ENCODE measurements around the gene TMEM154. TPM values are rescaled to one million over a fixed set of nuclear protein-coding genes. Genes with fewer than 3 reads are reported as not detected.

Gene TMEM154
- total and polyA plus RNA-seq, 8 donors: 1.5 to 21.9 (median 2.5) TPM

DNA sequence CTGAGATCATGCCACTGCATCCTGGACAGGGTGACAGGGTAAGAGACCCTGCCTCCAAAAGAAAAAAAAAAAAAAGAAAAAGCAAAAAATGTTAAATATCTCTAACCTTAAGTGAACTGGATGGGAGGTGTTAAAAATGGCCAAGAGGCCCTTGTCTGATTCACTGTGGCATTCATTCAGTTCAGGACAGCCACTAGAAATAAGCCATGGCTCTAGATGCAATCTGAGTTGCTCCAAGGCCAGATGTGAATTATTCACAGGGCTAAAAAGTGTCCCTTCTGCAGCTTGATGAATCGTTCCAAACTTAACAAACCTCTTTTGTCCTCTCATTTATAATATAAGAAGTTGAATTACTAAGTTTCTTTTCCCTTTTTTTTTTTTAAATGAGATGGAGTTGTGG lies 80.2 kb downstream of the TMEM154 start:
- H3K27ac ChIP-seq: no peak overlapping the region
- TF ChIP-seq, protein P1, sequence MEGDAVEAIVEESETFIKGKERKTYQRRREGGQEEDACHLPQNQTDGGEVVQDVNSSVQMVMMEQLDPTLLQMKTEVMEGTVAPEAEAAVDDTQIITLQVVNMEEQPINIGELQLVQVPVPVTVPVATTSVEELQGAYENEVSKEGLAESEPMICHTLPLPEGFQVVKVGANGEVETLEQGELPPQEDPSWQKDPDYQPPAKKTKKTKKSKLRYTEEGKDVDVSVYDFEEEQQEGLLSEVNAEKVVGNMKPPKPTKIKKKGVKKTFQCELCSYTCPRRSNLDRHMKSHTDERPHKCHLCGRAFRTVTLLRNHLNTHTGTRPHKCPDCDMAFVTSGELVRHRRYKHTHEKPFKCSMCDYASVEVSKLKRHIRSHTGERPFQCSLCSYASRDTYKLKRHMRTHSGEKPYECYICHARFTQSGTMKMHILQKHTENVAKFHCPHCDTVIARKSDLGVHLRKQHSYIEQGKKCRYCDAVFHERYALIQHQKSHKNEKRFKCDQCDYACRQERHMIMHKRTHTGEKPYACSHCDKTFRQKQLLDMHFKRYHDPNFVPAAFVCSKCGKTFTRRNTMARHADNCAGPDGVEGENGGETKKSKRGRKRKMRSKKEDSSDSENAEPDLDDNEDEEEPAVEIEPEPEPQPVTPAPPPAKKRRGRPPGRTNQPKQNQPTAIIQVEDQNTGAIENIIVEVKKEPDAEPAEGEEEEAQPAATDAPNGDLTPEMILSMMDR (IDR thresholded peaks at IDR 0.05): no peak
- intact Hi-C loops (cut with DNase I): no loop called here

DNA sequence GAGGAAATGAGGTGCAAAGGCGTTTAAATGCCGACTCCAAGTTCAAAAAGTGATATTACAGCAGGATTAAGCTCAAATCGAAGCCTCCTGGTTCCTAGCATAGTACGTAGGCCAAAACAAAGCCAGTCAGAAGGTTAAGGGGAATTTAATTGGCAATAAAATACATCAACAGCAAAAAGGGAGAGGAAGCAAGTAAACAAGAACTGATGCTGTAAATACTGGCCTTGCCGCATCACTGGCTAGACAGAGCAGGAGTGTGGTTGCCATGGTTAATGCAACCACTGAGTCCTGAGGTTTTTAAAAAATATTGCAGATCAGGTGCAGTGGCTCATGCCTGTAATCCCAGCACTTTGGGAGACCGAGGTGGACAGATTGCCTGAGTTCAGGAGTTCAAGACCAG lies 80.7 kb downstream of the TMEM154 start:
- H3K4me1 ChIP-seq: no peaks in the 10 kb centered on the region
- DNase-seq: no peak
- H3K9me3 ChIP-seq: no peaks in the 10 kb centered on the region
- TF ChIP-seq, protein P1 (IDR thresholded peaks at IDR 0.05): no peak
- H3K36me3 ChIP-seq: no peaks in the 10 kb centered on the region
- H3K4me3 ChIP-seq: no peak overlapping the region
- ATAC-seq: no peak
- H3K27me3 ChIP-seq: no peaks in the 10 kb centered on the region
- intact Hi-C loops (cut with DNase I): no loop called here
- H3K27ac ChIP-seq: no peak overlapping the region

More for the DNA sequence above, 80.2 kb downstream of the TMEM154 start:
- H3K4me1 ChIP-seq: no peaks in the 10 kb centered on the region
- ATAC-seq (no peak), DNase-seq (no peak)
- no peaks in the 10 kb centered on the region for H3K9me3 ChIP-seq
- H3K4me3 ChIP-seq: no peak overlapping the region
- no peaks in the 10 kb centered on the region for H3K27me3 ChIP-seq
- H3K36me3 ChIP-seq: no peaks in the 10 kb centered on the region

DNA sequence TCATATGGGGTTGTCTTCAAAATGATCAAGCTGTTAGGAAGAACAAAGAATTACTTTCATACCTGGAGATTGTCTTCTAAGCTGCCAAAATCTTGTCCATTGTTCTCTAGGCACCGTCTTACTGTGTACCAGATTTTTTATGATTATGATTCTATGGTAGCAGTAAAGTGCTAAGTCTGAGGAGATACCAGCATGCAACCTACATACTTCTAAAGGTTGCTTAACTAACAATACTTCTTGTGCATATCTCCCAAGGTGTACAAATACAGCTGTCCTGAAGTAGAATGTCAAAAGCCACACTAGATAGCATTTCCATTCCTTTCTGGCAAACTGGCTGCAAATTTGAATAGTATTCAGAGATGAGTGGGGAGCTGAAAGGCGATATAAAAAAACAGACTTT lies 81.3 kb downstream of the TMEM154 start:
- TF ChIP-seq, protein P1 (IDR thresholded peaks at IDR 0.05): no peak
- Histone ChIP-seq H3K9me3 (no peaks in the 10 kb centered on the region), H3K27me3 (no peaks in the 10 kb centered on the region), H3K27ac (no peak overlapping the region), H3K4me3 (no peak overlapping the region), H3K4me1 (no peaks in the 10 kb centered on the region), H3K36me3 (no peaks in the 10 kb centered on the region)
- ATAC-seq: peak; percentile 33
- no peak for DNase-seq
- intact Hi-C loops (cut with DNase I): no loop called here

DNA sequence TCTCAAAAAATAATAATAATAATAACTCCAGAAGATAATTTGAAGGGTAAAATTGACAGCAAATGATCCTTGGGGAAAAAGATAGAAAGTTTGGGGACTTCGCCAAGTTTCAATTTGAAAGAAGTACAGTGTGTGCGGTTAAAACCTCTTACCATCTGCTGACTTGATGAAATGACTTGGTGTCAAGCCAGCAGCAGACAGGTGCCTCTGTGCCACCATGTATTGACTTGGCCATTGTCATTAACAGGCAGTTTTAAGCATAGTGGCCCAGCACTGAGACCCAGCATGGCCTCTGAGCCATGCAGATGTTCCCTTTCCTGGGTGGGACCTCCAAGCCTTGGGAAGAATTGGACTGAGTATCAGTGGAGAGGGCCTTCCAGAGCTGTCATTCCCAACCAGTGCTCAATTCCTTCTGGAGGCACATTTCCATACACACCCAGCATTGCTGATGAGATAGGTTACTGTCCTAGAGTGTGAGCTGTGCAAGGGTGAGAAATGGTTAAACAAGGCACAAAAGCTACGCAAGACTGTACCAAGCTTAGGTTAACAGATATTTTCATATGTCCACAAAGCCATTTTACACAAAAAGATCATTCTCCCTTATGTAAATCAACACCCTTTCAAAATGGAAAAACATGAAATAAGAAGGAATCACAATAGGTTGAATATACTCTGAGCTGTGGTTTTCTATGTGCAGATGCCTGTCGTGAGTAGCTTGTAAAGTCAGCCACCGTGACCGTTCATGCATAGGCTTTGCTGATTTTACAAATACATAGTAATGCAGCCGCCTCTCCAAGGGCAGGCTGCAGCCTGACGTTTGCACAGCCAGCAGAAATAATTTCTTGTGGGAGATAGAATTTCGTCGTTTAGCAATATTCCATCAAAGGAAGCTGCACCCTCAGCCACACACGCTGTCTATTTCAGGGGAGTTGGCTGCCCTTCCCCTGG lies 84.5 kb downstream of the TMEM154 start:
- Histone ChIP-seq H3K9me3 (no peaks in the 10 kb centered on the region), H3K4me1 (no peaks in the 10 kb centered on the region), H3K27ac (no peak overlapping the region), H3K4me3 (no peak overlapping the region), H3K27me3 (no peaks in the 10 kb centered on the region), H3K36me3 (no peaks in the 10 kb centered on the region)
- ATAC-seq (no peak), DNase-seq (no peak)
- intact Hi-C loops (cut with DNase I): no loop called here
- TF ChIP-seq, protein P1 (IDR thresholded peaks at IDR 0.05): no peak

DNA sequence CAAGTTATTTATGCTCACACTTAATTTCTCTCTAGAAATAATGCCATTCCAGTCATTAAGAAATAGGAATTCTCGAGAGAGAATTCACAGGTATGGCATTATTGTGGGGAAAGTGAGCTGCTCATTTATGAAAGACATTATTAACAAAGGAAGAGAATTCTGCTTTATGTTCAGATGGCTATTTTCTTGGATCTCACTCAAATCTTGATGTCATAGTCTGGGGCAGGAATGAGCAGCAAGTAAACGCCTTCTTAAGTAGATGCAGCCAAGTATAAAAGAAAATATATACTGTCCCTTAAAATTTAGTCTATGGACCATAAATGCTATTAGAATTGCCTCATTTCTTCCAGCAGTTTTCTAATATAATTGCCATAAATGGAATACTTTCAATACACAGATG lies 85.7 kb downstream of the TMEM154 start:
- no peak for ATAC-seq
- Histone ChIP-seq H3K36me3 (no peaks in the 10 kb centered on the region), H3K27me3 (no peaks in the 10 kb centered on the region), H3K4me3 (no peak overlapping the region), H3K4me1 (no peaks in the 10 kb centered on the region), H3K27ac (no peak overlapping the region), H3K9me3 (no peaks in the 10 kb centered on the region)
- intact Hi-C loops (cut with DNase I): no loop called here
- peak in 1 of 4 donors; percentile 50 for DNase-seq
- TF ChIP-seq, protein P1 (IDR thresholded peaks at IDR 0.05): no peak

All from left lung (tissue), 10 donors.